GM12878 (cell line): ENCODE results near the gene ATIC. TPM values are rescaled to one million over a fixed set of nuclear protein-coding genes. Genes with fewer than 3 reads are reported as not detected.

Source experiments
- ATAC-seq: fragments of 200-7000 bp; cut with Tn5 transposase; 3 replicates; pipeline ENCODE4 v1.9.1; 2020; ENCODE audit warnings: mild to moderate bottlenecking, moderate library complexity
- BruUV-seq: library from RNA; stranded (reverse); fragments of 400-500 nt; replicated peaks from 2 replicates; lab custom pipeline; 2021; lab: Mats Ljungman, UMichigan
- CTCF ChIA-PET: fragments of 300-600 bp; sonication (Branson Sonifier 250); formaldehyde crosslinking; extraction: SDS; loops from one replicate; lab custom pipeline; 2021; ENCODE audit warnings: inconsistent platforms; lab: Yijun Ruan, JAX
- POLR2A ChIA-PET: fragments of 350-600 bp; formaldehyde crosslinking; extraction: SDS; loops from one replicate; lab custom pipeline; 2021; ENCODE audit warnings: inconsistent platforms; lab: Charles Lee
- RAD21 ChIA-PET: fragments of 300-600 bp; sonication (Branson Sonifier 250); formaldehyde crosslinking; loops from one replicate; lab custom pipeline; 2023; ENCODE audit warnings: antibody characterized with exemption; ENCODE audit not compliant: unreplicated experiment; lab: Charles Lee
- SMC1A ChIA-PET: fragments of 300-600 bp; sonication (Branson Sonifier 250); formaldehyde crosslinking; loops from one replicate; lab custom pipeline; 2023; ENCODE audit not compliant: unreplicated experiment, uncharacterized antibody; lab: Charles Lee
- DNase-seq: peaks from one replicate; pipeline ENCODE4 v3.0.0-alpha.2; 2011; ENCODE audit warnings: low read depth, low spot score
- FAIRE-seq: peaks from 3 replicates; lab custom pipeline; 2011; peaks lifted over from hg19 to GRCh38; lab: Jason Lieb, UNC
- H2AFZ ChIP-seq: 2 replicates; pipeline ENCODE4 v1.6.0; 2011; ENCODE audit warnings: low read depth, low read length, control low read depth; ENCODE audit not compliant: control insufficient read depth
- H3K27ac ChIP-seq: 2 replicates; pipeline ENCODE4 v1.5.1; 2011; ENCODE audit warnings: control low read depth; ENCODE audit not compliant: control insufficient read depth, insufficient read depth
- H3K27me3 ChIP-seq, 2 experiments: replicated peaks in 1 of 2; 2 replicates each; pipeline versions ENCODE4 v1.6.0 to v1.6.1; 2011; ENCODE audit warnings: low read length in 1 of 2; ENCODE audit not compliant: control insufficient read depth in 2 of 2, insufficient read depth in 2 of 2
- H3K36me3 ChIP-seq, 2 experiments: 2 replicates each; pipeline ENCODE4 v1.5.1; 2011; ENCODE audit warnings: low read length in 1 of 2; ENCODE audit not compliant: control insufficient read depth in 2 of 2, insufficient read depth in 2 of 2
- H3K4me1 ChIP-seq: 2 replicates; pipeline ENCODE4 v1.6.1; 2011; ENCODE audit warnings: mild to moderate bottlenecking, low read length, moderate library complexity, mixed read lengths; ENCODE audit not compliant: control insufficient read depth, insufficient read depth
- H3K4me2 ChIP-seq: 2 replicates; pipeline ENCODE4 v1.6.0; 2011; ENCODE audit warnings: control low read depth; ENCODE audit not compliant: control insufficient read depth, insufficient read depth
- H3K4me3 ChIP-seq: fragments of 200-600 bp; sonication (generic); 2 replicates; pipeline ENCODE4 v1.5.1; 2016
- H3K79me2 ChIP-seq: 2 replicates; pipeline ENCODE4 v1.6.0; 2011; ENCODE audit warnings: low read length; ENCODE audit not compliant: control insufficient read depth, insufficient read depth
- H3K9ac ChIP-seq: 2 replicates; pipeline ENCODE4 v1.8.0; 2011; ENCODE audit warnings: low read length, control low read depth, mixed read lengths; ENCODE audit not compliant: control insufficient read depth, insufficient read depth
- H3K9me3 ChIP-seq: replicated peaks from 3 replicates; pipeline ENCODE4 v1.5.1; 2011; ENCODE audit warnings: mild to moderate bottlenecking, low read length; ENCODE audit not compliant: control insufficient read depth, insufficient read depth
- H4K20me1 ChIP-seq: 2 replicates; pipeline ENCODE4 v1.6.0; 2011; ENCODE audit not compliant: control insufficient read depth, insufficient read depth
- BMI1 ChIP-seq: fragments of 450-650 bp; IDR thresholded peaks from 2 replicates; pipeline ENCODE4 v1.6.1; 2016; ENCODE audit warnings: mild to moderate bottlenecking, moderate library complexity, borderline replicate concordance
- CBFB ChIP-seq: IDR thresholded peaks from 2 replicates; pipeline ENCODE4 v1.6.1; 2016; ENCODE audit warnings: antibody characterized with exemption, low read depth
- IRF5 ChIP-seq: fragments of 450-650 bp; IDR thresholded peaks from 2 replicates; pipeline ENCODE4 v1.6.1; 2017; ENCODE audit warnings: borderline replicate concordance
- MTA3 ChIP-seq: IDR thresholded peaks from 2 replicates; pipeline ENCODE4 v1.6.1; 2012; ENCODE audit warnings: low read length, inconsistent platforms, borderline replicate concordance
- PRDM15 ChIP-seq: fragments of 450-650 bp; formaldehyde crosslinking; IDR thresholded peaks from 2 replicates; pipeline ENCODE4 v1.4.0; 2020; ENCODE audit warnings: mild to moderate bottlenecking, moderate library complexity
- RELB ChIP-seq: fragments of 450-650 bp; IDR thresholded peaks from 2 replicates; pipeline ENCODE4 v1.6.1; 2017; ENCODE audit warnings: low read depth, mild to moderate bottlenecking, moderate library complexity
- RFX5 ChIP-seq: IDR thresholded peaks from 2 replicates; pipeline ENCODE4 v1.6.1; 2011; ENCODE audit warnings: low read depth, low read length, improper control_type of control experiment
- SIX5 ChIP-seq: IDR thresholded peaks from 2 replicates; pipeline ENCODE4 v1.6.1; 2011; ENCODE audit warnings: mild to moderate bottlenecking, low read depth, low read length, moderate library complexity; ENCODE audit not compliant: severe bottlenecking
- SPI1 ChIP-seq: IDR thresholded peaks from 2 replicates; pipeline ENCODE4 v1.6.1; 2011; ENCODE audit warnings: low read depth, mild to moderate bottlenecking, low read length, moderate library complexity, borderline replicate concordance; ENCODE audit not compliant: insufficient read depth
- TCF12 ChIP-seq: IDR thresholded peaks from 2 replicates; pipeline ENCODE4 v1.6.1; 2011; ENCODE audit warnings: low read depth, mild to moderate bottlenecking, low read length
- ZBTB11 ChIP-seq: fragments of 450-650 bp; formaldehyde crosslinking; IDR thresholded peaks from 2 replicates; pipeline ENCODE4 v1.5.0; 2022; ENCODE audit warnings: mild to moderate bottlenecking, missing genetic modification characterization
- ZNF217 ChIP-seq: fragments of 450-650 bp; IDR thresholded peaks from 2 replicates; pipeline ENCODE4 v1.6.1; 2017; ENCODE audit warnings: antibody characterized with exemption, mild to moderate bottlenecking
- WGBS: methylation state at CpG from one replicate; pipeline ENCODE4 v1.1.6; 2016; ENCODE audit warnings: low lambda C conversion rate; ENCODE audit not compliant: insufficient replicate concordance, insufficient coverage; ENCODE audit errors: missing lambda C conversion rate; 5-methylcytosine and 5-hydroxymethylcytosine counted together
- in situ Hi-C: fragments of 300-500 bp; cut with MboI; formaldehyde crosslinking; loops from 9 replicates; pipeline ENCODE4 v1.14.3; 2018; ENCODE audit warnings: mixed read lengths
- intact Hi-C: fragments of 100-400 bp; cut with micrococcal nuclease; formaldehyde crosslinking; loops from one replicate; pipeline ENCODE4 v1.14.2; 2022; ENCODE audit not compliant: unreplicated experiment
- polyA plus RNA-seq, 11 experiments: library from polyadenylated mRNA; depleted of rRNA in 4 of 11; unstranded in 6 of 11; stranded (reverse) in 5 of 11; fragments of >200 nt; fragmentation: Nextera tagmentation in 4 of 11; fragmentation: Illumina TruSeq in 1 of 11; extraction: Ambion mirVana in 4 of 11; extraction: Trizol in 1 of 11; gene quantifications; 1 replicate in 1 of 11; 2 replicates in 10 of 11; pipeline versions ENCODE4 v1.2.1 to v1.2.3, GENCODE V29; 2011 to 2016; ENCODE audit warnings: inconsistent platforms in 2 of 11, missing spikeins in 2 of 11, low read depth in 1 of 11
- total RNA-seq, 4 experiments: library from RNA; depleted of rRNA in 3 of 4; stranded (reverse); fragments of >200 nt in 3 of 4; fragmentation: Illumina TruSeq in 1 of 4; extraction: Trizol in 1 of 4; gene quantifications; 2 replicates each; pipeline versions ENCODE4 v1.2.1 to v1.2.3, GENCODE V29; 2013 to 2021

ATIC gene
- total and polyA plus RNA-seq, 10 of the 15 experiments (the other 5 are each of a cell fraction or from before 2014, with no cell fraction given), result 45.1 to 518 (median 306) TPM

- Histone ChIP-seq H4K20me1 (no peaks in the 10 kb centered on the region), H3K27me3 (no peaks in the 10 kb centered on the region), H3K4me3 (no peak overlapping the region), H3K27ac (no peak overlapping the region), H3K79me2 (no peaks in the 10 kb centered on the region), H3K4me2 (no peak overlapping the region), H3K36me3 (peaks cover 0 to 4% of the 10 kb centered on the region in 2 experiments; a peak in 2 of 4 replicates), H3K9me3 (no peaks in the 10 kb centered on the region), H3K4me1 (no peaks in the 10 kb centered on the region), H2AFZ (no peak overlapping the region), H3K9ac (no peak overlapping the region)
- ChIA-PET RAD21 (no interaction called here), SMC1A (interaction anchor here (0.6 to 1.4 kb wide), 2 partner anchors 9 to 565 kb away, joined by 3 read pairs; no protein-coding TSS in a partner anchor), POLR2A (interaction anchor here (0.5 to 1.4 kb wide), 2 partner anchors 9 to 63 kb away, joined by 3 to 4 read pairs; no protein-coding TSS in a partner anchor), CTCF (interaction anchor here (1.3 kb wide), 1 partner anchor 9 kb away, joined by 3 read pairs; no protein-coding TSS in a partner anchor)
- 91% methylated on average over 9 of the region's 9 CpGs for WGBS
- DNase-seq, result no peak
- intact Hi-C loops (no loop called here), in situ Hi-C loops (no loop called here)
- ATAC-seq, result no peak
- BruUV-seq, result no TSS peak
- FAIRE-seq, result no peak
- TF ChIP-seq RFX5 (no peak), SIX5 (no peak), IRF5 (no peak), PRDM15 (no peak), RELB (no peak), MTA3 (no peak), ZNF217 (no peak), TCF12 (no peak), ZBTB11 (CRISPR knock-in tag) (no peak), BMI1 (no peak), SPI1 (no peak), CBFB (no peak)
Measured at GRCh38 chr2:215354771-215355695, 43.2 kb downstream of the ATIC start.
